Cerebellar nuclear complex (tissue), 1 donor: ENCODE data around the gene WFS1.

Experiments used
- DNase-seq, 2 experiments: peaks; one replicate each; lab custom pipeline; 2025; lab: John Stamatoyannopoulos, UW

WFS1 gene

DNA sequence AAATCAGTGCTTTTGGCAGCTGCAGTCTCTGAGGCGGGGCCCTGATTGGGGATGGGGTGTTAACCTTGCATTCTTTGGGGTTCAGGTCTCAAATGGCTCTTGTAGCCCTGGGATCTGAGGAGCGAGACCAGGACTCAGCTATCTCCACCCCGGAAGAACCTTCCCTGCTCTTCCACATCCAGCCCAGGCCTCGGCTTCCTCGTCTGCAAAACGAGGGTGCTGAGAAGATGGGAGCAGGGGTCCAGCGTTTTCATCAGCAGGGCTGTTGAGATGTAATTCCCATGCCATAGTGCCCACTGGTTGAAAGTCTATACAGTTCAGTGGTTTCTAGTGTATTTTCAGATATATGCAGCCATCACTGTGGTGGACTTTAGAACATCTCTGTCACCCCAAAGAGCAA lies 34.6 kb upstream of the WFS1 start:
- DNase-seq = no peak

DNA sequence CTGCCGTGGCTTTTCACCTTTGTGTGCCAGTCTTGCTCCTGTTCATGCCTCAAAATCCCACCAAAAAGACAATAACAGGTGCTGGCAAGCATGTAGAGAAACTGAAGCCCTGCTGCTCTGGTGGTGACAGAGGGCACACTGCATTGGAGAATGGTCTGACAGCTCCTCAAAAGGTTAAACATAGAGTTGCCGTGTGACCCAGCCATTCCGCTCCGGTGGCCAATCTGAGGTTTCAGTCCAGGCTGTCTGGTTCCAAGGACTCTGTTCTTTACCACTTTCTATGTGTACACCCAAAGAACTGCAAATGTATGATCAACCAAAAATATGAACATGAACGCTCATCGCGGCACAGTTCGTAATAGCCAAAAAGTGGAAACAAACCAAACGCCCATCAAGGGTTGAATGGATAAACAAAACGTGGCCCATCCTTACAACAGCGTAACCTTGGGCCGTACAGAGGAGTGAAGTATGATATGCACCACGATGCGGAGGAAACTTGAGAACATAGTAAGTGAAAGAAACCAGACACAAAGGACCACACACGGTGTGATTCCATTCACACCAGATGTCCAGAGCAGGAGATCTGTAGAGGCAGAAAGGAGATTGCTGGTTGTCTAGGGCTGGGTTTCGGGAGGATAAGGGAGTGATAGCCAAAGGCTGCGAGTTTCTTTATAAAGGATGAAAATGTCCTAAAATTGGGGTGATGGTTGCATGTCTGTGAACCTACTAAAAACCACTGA lies 33.6 kb upstream of the WFS1 start:
- DNase-seq = no peak

DNA sequence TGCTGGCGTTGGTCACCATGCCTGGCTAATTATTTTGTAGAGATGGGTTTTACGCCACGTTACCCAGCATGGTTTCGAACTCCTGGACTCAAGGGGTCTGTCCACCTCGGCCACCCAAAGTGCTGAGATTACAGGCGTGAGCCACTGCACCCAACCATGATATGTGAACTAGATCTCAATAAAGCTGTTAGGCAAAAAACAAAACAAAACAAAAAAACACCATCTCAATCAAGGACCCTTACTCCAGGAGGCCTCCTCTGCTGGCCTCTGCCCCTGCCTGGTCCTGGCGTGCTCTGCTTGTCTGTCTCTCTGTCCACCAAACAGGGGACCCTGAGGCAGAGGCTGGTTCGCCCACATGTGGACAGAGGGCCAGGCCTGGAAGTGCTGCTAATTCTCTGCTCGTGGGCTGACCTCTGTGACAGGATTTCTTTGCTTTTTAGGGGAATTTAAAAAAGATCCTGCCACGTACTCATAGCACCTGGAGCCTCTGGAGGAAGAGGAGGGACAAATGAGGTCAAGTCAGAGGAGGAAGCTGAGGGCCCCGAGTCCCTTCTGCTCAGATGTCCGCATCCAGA lies 32.7 kb upstream of the WFS1 start:
- no peak for DNase-seq

DNA sequence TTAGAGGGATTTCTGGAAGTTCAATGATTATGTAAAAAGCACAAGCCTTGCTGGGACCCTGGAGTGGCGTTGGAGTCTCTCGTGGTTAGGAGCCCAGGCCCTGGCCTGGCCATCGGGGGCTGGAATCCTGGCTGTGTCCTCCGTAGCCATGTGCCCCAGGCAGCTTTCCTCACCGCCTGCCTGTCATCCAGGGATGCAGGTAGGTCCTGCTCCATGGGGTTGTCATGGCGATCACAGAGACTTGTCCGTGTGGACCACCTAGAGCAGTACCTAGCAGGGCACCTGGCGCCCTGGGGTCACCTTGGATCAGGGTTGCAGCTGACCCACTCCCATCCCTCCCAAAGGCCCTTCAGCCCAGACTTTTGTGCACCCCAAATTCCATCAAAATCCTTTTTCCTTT lies 30.2 kb upstream of the WFS1 start:
- DNase-seq = no peak

DNA sequence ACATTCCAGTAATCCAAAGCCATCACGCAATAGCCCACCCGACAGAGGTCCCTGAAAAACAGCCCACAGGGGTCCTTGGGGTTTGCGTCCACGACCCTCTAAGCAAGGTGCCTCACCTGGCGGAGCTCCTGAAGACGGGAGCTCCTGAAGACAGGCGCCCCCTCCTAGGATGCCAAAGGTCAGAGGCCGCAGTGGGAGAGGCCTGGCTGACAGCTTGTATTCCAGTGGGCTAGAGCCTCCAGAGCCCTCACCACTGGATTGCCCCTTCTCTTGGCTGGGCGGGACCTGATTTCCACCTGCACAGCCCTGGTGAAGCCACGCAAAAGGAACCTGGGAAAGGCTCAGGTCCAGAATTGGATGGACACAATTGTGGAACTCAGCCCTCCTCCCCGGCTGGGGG lies 29.7 kb upstream of the WFS1 start:
- no peak for DNase-seq

DNA sequence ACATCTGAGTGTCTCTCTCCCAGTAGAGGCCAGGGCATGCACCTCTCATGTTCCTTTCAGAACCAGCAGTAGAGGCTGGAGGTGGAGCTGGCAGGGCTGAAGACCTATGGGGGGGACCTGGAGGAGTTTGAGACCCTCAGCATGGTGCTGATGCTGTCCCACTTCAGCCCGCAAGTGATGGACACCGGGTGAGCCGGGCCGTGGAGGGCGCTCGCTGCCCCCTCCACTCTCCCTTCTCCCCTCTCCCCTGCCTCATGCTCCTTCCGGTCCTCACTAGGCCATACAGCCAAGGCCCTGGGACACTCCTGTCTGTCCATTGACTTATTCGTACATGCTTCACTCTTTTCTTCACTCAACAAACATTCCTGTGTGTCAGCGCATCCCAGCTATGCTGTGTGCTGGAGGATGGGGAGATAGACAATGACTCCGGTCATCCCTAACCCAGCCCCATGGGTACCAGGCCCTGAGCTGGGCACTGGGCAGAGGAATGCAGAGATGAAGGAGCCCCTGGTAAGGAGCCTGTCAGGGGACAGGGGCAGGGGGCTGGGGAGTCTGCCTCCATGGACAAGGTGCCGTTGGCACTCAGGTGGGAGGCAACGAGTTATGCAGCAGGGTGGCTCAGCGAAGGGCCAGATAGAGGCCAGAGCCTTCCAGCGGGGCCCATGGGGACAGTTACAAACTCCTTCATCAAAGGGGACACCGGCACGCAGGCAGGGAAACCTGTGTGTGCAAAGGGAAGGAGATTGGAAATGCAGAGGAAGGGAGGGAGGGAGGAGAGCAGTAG lies 28.4 kb upstream of the WFS1 start:
- DNase-seq = no peak

DNA sequence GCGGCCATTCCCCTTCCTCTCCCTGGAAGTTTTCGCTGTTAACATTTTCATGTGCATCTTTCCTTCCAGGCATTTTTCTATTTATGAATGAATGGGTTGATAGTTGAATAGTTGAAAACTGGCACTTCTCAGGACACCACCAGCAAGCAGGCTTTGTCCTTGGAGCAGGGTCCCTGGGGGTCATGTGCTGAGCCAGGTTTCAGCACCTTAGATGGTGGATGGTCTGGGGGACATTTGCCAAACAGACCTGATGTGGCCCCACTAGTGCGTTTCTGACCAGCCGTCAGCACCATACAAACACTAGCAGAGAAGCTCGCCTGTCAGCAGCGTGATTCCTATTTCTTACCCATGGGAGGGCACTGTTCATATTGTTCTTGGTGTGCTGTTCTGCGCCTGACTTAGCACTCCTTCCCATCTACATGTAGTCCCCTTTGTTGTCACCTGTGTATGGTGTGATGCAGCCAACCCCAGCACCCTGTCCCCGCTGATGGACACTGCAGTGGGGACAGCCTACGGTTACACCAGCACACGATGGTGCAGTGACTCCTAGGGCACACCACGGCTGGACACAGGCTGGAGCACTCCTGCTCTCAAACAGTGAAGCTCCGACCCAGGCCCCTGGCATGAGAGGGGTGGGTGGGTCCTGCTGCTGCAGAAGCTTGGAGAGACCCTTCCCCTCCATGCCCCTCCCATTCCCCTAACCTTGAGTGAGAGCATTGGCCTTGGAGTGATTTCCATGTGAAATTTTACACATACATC lies 27.2 kb upstream of the WFS1 start:
- DNase-seq = no peak

DNA sequence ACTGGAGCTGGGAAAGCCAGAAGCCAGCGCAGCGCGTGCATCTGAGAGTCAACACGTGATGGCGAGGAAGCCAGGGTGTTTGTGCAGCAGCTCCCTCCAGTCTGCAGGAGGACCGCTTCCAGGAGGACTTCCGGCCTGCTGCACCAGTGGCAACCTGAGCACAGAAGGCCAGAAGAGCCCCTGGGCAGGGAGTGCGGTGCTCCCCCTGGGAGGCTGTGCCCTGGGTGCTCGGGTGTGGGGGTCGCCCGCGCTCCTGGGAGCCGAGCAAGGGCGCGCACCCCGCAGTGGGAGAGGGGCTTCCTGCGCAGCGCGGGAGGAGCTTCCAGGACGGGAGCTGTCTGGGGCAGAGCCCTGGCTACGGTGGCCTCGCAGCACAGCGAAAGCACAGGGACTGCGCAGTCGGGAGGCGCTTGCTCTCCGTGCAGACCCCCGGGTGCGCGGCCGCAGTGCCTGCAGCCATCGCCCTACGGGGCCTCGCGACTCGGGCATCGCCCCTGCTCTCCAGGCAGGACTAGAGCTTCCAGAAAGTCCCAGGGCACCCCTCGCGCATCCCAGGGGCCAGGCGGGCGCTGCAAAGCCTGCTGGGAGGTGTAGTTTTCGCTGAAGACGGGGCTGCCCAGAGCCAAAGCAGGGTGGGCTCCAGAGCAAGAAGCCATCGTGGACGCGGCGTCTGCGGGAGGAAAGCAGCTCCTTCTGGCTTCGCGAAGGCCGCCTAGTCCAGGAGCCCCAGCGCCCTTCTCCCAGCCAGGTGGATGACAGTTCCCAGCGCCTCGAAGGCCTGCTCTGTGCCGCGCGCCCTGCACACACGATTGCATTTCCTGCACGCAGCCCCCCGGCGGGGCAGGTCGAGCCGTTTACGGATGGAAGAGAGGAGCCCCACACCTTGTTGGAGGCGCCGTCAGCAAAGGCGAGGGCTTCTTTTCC lies 24.1 kb upstream of the WFS1 start:
- DNase-seq = peak; percentile 43 to 53

DNA sequence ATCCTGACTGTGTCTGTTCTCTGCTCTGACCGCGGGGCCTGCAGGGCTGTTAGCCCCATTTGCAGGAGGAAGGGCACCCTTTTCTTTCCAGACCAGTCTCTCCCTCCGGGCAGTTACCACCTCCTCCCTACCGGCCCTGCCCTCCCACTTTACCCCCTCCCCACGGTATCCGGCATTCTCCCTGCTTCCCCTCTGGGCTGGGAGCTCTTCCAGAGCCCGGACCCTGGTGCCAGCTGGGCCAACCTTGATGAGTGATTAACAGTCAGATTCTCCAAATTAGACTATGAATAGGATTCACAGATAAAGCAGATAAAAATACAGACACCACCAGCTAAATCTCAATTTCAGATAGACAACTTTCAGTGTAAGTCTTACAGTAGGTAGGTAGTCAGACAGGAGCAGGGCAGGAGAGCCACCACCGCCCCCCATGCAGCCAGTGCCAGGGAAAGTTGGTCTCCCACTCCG lies 23.4 kb upstream of the WFS1 start:
- DNase-seq = no peak

DNA sequence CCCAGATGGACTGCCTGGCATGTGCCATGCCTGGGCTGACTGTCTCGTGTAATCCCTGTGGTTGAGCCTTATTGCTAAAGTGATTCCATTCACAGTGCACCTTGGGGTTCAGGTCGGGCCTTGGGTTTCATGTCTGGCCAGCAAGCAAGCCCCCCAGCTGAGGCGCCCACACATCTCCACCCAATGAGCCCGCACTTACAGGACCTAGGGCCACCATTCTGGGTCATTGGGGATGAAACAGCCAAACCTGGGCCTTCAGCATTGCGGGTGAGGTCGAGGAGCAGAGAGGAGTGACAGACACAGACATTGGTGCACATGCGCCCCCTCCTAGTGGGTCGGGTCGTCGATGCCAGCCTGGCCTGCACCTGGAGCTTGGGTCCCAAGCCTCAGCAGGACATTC lies 21.3 kb upstream of the WFS1 start:
- no peak for DNase-seq

DNA sequence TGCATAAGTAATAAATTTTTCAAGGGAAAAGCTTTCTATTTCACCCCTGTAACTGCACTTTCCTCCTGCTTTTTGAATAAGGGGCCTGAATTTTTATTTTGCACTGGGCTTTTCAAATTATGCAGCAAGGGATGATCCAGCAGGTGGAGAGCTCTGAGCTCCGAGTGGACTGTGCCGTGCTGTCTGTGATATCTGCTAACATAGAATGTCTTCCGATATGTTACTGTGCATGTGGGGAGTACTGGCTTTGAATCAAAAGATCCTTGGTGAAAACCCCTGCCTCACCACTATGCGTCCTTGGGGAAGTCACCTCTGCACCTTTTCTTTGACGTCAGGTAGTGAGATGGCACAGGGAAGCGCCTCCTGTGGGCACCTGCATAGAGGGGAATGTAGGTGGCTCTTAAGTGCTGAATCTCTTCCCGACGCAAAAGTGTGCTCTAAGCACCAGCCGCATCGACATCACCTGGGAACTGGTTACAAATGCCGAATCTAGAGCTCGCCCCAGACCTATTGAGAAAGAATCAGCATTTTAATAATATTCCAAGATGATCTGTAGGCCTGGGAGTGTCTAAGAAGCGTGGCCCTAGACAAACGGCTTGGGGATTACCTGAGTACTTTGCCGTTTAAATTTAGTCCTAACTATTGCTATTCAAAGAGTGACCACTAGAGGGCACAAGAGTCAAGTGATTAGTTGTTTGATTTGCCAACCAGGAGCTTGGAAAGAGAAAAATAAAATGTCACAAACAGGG lies 19.2 kb upstream of the WFS1 start:
- DNase-seq = peak in 1 of 2 experiments; percentile 34

DNA sequence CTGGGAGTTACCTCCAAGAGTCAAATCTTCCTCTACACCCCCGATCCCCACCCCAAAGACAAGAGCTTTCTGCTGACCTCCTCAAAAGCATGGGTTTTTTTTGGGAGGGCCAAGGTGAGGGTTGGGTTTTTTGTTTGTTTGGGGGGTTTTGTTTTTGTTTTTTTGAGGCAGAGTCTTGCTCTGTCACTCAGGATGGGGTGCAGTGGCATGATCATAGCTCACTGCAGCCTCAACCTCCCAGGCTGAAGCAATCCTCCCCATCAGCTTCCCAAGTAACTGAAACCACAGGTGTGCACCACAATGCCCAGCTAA lies 18.7 kb upstream of the WFS1 start:
- DNase-seq = no peak

DNA sequence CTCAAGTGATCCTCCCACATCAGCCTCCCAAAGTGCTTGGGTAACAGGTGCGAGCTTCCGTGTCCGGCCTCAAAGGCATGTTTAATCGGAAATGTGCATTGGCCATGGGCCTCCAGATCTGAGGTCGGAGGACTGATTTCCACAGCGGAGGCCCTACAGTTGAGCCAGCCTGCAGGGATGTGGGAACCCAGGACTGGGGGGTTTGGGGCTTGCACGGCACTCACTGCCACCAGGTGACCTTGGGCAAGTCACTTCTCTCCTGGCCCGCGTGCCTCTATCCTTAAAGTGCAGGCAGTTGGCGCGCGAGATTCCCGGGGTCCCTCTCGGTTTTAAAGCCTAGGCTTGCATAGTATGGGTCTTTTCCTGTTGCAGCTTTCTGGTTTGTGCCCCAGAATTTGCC lies 18.3 kb upstream of the WFS1 start:
- DNase-seq = no peak

DNA sequence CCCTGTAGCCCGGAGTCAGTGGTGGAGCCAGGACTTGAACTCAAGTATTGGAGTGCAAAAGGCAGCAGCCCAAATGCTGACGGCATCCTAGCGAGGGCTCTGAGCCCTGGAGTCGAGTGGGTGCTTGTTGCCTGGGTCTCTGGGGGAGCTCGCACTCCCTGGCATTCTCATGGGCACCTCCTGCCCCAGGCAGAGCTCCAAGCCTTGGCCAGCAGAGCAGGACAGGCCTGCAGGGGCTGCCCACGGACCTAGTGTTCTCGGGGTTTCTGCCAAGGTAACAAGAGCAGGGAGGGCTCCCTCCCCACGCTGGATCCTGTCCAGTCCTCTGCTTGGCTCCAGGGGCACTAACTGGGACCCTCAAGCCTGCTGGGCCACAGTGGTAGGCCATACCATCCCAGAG lies 17.6 kb upstream of the WFS1 start:
- no peak for DNase-seq

DNA sequence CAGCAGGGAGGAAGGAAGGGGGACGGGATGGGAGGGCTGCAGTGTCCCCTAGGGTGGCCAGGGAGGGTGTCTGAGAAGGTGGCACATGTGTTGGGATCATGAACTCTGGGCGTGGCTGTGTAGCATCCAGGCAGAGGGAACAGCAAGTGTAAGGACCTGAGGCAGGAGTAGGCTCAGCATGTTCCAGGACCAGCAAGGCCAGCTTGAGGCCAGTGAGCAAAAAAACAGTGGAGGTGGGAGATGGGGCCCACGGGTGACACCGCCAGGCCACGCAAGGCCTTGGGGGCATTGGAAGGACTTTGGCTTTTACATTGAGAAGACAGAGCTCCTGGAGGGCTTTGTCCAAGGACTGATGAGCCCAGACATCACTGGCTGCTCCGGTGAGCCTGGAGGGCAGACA lies 16.5 kb upstream of the WFS1 start:
- DNase-seq = no peak

DNA sequence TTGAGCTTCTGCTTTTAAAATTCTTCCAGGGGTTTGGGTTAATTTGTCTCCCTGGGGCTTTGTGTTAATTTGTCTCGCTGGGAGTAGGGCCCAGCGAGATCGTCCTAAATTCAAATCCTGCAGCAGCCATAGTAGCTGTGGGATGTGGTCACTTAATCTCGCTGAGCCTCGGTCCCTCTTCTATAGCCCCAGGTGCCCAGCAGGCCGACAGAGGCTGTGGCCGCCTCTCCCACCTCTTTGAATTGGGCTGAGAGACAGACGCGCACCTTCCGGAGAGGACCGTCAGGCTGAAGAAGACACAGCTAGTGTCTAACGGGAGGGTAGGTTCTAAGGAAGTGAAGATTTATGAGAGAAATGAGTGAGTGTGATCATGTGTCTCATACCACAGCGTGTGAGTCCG lies 15.7 kb upstream of the WFS1 start:
- no peak for DNase-seq

DNA sequence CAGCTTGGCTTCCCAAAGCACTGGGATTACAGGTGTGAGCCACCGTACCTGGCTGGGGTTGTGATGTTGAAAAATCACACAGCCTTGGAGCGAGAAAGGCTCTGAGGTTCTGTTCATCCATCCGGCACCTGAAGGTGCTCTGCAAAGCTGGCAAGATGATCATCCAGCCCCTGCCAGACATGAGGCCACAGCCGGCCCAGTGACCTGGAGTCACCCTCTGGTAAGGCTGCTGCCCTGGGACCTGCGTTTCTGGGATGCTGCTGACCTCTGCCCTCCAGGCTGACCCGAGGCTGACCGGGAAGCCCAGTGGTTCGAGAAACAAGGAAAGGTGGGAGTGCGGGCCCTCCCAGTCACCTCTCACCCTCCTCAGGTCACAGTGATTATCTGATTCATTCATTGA lies 13.5 kb upstream of the WFS1 start:
- DNase-seq = no peak

DNA sequence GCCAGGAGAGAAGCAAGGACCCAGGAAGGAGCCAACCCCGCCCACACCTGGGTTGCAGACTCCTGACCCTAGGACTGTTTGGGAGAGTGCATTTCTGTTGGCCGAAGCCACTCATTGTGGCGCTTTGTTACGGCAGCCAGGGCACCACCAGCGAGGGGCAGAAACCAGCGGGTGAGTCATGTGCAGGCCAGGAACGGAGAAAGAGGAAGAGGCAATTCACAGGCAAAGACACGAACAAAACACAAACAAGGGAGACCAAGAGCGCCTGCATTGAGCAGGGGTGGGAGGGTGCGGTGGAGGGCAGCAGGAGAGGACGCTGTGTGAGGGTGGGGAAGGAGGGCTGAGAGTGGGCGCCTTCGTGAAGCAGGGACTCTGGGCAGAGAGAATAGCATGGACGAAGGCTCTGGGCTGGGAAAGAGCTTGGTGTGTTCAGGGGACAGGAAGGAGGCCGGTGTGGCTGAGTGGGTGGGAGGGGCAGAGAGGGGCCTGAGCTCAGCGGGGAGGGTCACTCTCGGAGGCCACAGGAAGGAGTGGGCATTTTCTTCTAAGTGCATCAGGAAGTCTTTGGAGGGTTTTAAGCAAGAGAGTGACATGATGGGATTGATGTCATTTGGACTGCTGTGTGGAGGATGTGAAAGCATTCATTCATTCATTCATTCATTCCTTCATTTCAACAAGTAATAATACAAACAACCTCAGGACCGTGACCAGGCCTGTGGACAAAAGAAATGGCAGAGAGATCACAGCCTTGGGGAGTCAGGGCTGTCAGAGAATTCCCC lies 12.2 kb upstream of the WFS1 start:
- no peak for DNase-seq

DNA sequence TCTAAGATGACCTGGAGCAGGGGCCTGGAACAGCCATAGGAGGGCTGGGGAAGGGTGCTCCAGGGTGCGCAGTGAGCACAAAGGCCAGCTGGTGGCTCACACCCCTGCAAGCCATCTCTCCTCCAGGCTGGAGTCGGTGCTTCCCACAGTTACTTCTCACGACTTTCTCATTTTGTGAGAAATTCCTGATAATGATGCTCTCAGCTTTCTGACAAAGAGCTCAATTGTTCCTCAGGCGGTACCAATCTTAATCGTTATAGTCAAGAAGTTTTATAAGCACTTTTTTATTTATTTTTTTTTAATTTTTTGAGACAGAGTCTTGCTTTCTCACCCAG lies 11.7 kb upstream of the WFS1 start:
- DNase-seq = no peak

DNA sequence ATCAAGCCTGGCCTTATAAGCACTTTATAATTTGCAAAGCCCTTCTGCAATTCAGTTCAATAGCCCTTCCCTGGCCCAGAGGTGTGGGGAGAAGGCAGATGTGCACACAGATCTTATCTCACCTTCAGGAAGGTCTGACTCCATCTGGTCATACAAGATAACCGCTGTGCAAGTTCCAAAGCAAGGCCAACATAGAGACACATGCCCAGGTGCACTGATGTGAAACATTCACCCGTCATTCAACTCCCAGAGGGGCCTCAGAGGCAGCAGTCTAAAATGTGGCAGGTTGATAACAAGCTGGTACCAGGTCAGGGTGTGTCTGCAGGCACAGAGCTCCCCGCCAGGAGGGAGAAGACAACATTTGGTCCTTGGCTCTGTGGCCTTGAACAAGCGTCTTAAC lies 10.9 kb upstream of the WFS1 start:
- DNase-seq = no peak
